Osteoblast (primary cell): ENCODE data around the gene EDAR. TPM values are rescaled to one million over a fixed set of nuclear protein-coding genes. Genes with fewer than 3 reads are reported as not detected.

Source experiments
- DNase-seq: peaks from one replicate; pipeline ENCODE4 v3.0.0; 2011; ENCODE audit warnings: low spot score, mixed read lengths; ENCODE audit not compliant: insufficient read length; ENCODE audit errors: missing footprints
- H2AFZ ChIP-seq: 2 replicates; pipeline ENCODE4 v1.6.0; 2011; ENCODE audit warnings: mild to moderate bottlenecking, low read length
- H3K27ac ChIP-seq: 2 replicates; pipeline ENCODE4 v1.5.1; 2011; ENCODE audit warnings: mild to moderate bottlenecking, low read depth, low read length, moderate library complexity
- H3K27me3 ChIP-seq: 2 replicates; pipeline ENCODE4 v1.6.0; 2012; ENCODE audit warnings: mild to moderate bottlenecking, control low read depth, inconsistent platforms, low read length, moderate library complexity; ENCODE audit not compliant: insufficient read depth
- H3K36me3 ChIP-seq: 2 replicates; pipeline ENCODE4 v1.5.1; 2011; ENCODE audit warnings: mild to moderate bottlenecking, low read length, control low read depth, moderate library complexity; ENCODE audit not compliant: insufficient read depth
- H3K4me1 ChIP-seq: 2 replicates; pipeline ENCODE4 v1.5.1; 2011; ENCODE audit warnings: mild to moderate bottlenecking, low read length, control low read depth, moderate library complexity; ENCODE audit not compliant: insufficient read depth
- H3K4me2 ChIP-seq: 2 replicates; pipeline ENCODE4 v1.6.0; 2011; ENCODE audit warnings: mild to moderate bottlenecking, low read length; ENCODE audit not compliant: insufficient read depth
- H3K4me3 ChIP-seq: fragments of 200-600 bp; sonication (generic); 3 replicates; pipeline ENCODE4 v1.5.1; 2012; ENCODE audit warnings: mild to moderate bottlenecking, low read length, inconsistent platforms; ENCODE audit not compliant: insufficient read depth
- H3K79me2 ChIP-seq: 2 replicates; pipeline ENCODE4 v1.6.0; 2012; ENCODE audit warnings: mild to moderate bottlenecking, low read length, control low read depth, inconsistent platforms; ENCODE audit not compliant: insufficient read depth
- H3K9me3 ChIP-seq: 2 replicates; pipeline ENCODE4 v1.5.1; 2011; ENCODE audit warnings: low read depth, low read length, control low read depth
- H4K20me1 ChIP-seq: 2 replicates; pipeline ENCODE4 v1.6.0; 2012; ENCODE audit warnings: mild to moderate bottlenecking, low read length, control low read depth; ENCODE audit not compliant: insufficient read depth
- small RNA-seq: library from RNA; depleted of rRNA; stranded (forward); fragments of <200 nt; gene quantifications from one replicate; pipeline ENCODE3, GENCODE V24; 2012
- total RNA-seq: library from RNA; depleted of rRNA; stranded (reverse); fragments of >200 nt; gene quantifications from 2 replicates; pipeline ENCODE4 v1.2.3, GENCODE V29; 2012
- TF ChIP-seq, protein P1 (sequence below): IDR thresholded peaks from 2 replicates; pipeline ENCODE4 v1.5.1; 2011; ENCODE audit warnings: mild to moderate bottlenecking, low read depth, low read length, moderate library complexity; ENCODE audit errors: extremely low read depth

The EDAR gene
- total RNA-seq, 1 donor = not detected

DNA sequence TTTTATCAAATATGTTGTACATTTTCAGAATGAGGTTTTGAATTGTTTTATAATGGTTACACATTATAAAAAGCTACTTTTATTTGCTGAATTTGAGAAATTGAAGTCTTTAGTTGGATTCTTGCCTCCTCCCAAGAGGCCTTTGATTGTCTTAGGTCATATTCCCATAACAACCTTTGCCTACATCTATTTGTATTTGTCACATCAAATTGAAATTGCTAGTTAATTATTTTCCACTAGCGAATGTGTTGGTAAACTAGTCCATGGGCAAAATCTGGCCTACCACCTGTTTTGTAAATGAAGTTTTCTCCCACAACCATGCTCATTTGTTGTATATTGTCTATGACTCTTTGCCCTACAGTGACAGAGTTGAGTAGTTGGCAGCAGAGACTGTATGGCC, 142.0 kb downstream of the EDAR start:
- no peaks in the 10 kb centered on the region for H4K20me1 ChIP-seq
- H3K36me3 ChIP-seq = no peaks in the 10 kb centered on the region
- H3K4me3 ChIP-seq = no peak overlapping the region
- no peak overlapping the region for H3K27ac ChIP-seq
- H3K27me3 ChIP-seq = no peaks in the 10 kb centered on the region
- DNase-seq = no peak
- H3K4me2 ChIP-seq = no peak overlapping the region
- H3K79me2 ChIP-seq = no peaks in the 10 kb centered on the region
- no peak overlapping the region for H2AFZ ChIP-seq
- TF ChIP-seq, protein P1, sequence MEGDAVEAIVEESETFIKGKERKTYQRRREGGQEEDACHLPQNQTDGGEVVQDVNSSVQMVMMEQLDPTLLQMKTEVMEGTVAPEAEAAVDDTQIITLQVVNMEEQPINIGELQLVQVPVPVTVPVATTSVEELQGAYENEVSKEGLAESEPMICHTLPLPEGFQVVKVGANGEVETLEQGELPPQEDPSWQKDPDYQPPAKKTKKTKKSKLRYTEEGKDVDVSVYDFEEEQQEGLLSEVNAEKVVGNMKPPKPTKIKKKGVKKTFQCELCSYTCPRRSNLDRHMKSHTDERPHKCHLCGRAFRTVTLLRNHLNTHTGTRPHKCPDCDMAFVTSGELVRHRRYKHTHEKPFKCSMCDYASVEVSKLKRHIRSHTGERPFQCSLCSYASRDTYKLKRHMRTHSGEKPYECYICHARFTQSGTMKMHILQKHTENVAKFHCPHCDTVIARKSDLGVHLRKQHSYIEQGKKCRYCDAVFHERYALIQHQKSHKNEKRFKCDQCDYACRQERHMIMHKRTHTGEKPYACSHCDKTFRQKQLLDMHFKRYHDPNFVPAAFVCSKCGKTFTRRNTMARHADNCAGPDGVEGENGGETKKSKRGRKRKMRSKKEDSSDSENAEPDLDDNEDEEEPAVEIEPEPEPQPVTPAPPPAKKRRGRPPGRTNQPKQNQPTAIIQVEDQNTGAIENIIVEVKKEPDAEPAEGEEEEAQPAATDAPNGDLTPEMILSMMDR = no peak
- H3K9me3 ChIP-seq = no peaks in the 10 kb centered on the region
- no peaks in the 10 kb centered on the region for H3K4me1 ChIP-seq

DNA sequence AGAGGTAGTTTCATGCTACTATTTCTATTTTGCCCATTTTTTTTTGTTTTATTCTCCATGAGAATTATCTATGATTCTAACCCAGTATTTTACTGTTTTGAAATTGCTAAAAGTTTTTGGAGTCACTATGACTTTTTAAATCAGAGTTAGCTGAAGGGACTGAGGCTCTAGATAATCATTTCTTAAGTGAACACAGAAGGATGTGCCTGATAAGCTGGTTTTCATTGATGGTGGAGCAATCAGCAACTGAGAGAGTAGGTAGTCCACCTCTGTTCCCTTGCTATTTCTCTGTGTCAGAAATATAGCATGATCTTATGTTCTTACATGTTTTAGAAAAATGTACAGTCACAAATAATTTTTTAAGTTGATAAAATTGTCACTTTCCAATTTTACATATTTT, 143.1 kb downstream of the EDAR start:
- Histone ChIP-seq H3K27me3 (no peaks in the 10 kb centered on the region), H3K36me3 (no peaks in the 10 kb centered on the region), H3K79me2 (no peaks in the 10 kb centered on the region), H4K20me1 (no peaks in the 10 kb centered on the region), H3K4me3 (no peak overlapping the region), H2AFZ (no peak overlapping the region), H3K4me2 (no peak overlapping the region), H3K9me3 (no peaks in the 10 kb centered on the region), H3K4me1 (no peaks in the 10 kb centered on the region), H3K27ac (no peak overlapping the region)
- DNase-seq = no peak
- TF ChIP-seq, protein P1 = no peak

Small RNA genes within 50 kb of the gene (small RNA-seq; reads per million reads assigned to genes)
- gene AC073415.1 = not detected

Other genes with a start within 250 kb of the EDAR start
- 5.1 and 6.5 TPM in 2 replicates for gene CCDC138, start 202.4 kb downstream of the EDAR start, total RNA-seq
- 14.7 and 14.8 TPM in 2 replicates for gene SH3RF3, start 140.0 kb upstream of the EDAR start, total RNA-seq